Spleen (tissue), 11 donors: ENCODE results near the gene C1orf53. TPM values are rescaled to one million over a fixed set of nuclear protein-coding genes. Genes with fewer than 3 reads are reported as not detected.

Source experiments
- DNase-seq: peaks from one replicate; pipeline ENCODE4 v3.0.0-alpha.2; 2020
- H3K27ac ChIP-seq, 8 donors: fragments of 200-600 bp; sonication (generic) in 7 of 8; 1 replicate in 4 of 8; 2 replicates in 4 of 8; pipeline versions ENCODE4 v1.5.0 to v1.8.0; 2016 to 2021; ENCODE audit warnings: inconsistent platforms in 4 of 8, mild to moderate bottlenecking in 4 of 8, moderate library complexity in 1 of 8
- H3K27me3 ChIP-seq, 7 donors: fragments of 200-600 bp; sonication (generic) in 6 of 7; replicated peaks in 1 of 7; 1 replicate in 4 of 7; 2 replicates in 3 of 7; pipeline versions ENCODE4 v1.5.0 to v1.8.0; 2016 to 2021; ENCODE audit warnings: inconsistent platforms in 3 of 7, mild to moderate bottlenecking in 1 of 7
- H3K36me3 ChIP-seq, 6 donors: fragments of 200-600 bp; sonication (generic) in 5 of 6; 1 replicate in 4 of 6; 2 replicates in 2 of 6; pipeline versions ENCODE4 v1.5.0 to v1.8.0; 2016 to 2021; ENCODE audit warnings: inconsistent platforms in 2 of 6
- H3K4me1 ChIP-seq, 6 donors: fragments of 200-600 bp; sonication (generic) in 5 of 6; 1 replicate in 3 of 6; 2 replicates in 3 of 6; pipeline versions ENCODE4 v1.5.0 to v1.8.0; 2016 to 2021; ENCODE audit warnings: inconsistent platforms in 3 of 6
- H3K4me3 ChIP-seq, 8 donors: fragments of 200-600 bp; sonication (generic) in 7 of 8; 1 replicate in 4 of 8; 2 replicates in 4 of 8; pipeline versions ENCODE4 v1.5.0 to v1.8.0; 2016 to 2021; ENCODE audit warnings: inconsistent platforms in 4 of 8, mild to moderate bottlenecking in 4 of 8, moderate library complexity in 2 of 8
- H3K9me3 ChIP-seq, 8 donors: fragments of 200-600 bp; sonication (generic) in 7 of 8; 1 replicate in 4 of 8; 2 replicates in 4 of 8; pipeline versions ENCODE4 v1.5.0 to v1.8.0; 2016 to 2021; ENCODE audit warnings: inconsistent platforms in 4 of 8
- POLR2A ChIP-seq, 3 donors: fragments of 450-650 bp; IDR thresholded peaks; one replicate each; pipeline ENCODE4 v1.5.1; 2017; ENCODE audit warnings: antibody characterized with exemption in 3 of 3, mild to moderate bottlenecking in 1 of 3
- POLR2AphosphoS5 ChIP-seq, 3 donors: sonication (generic); formaldehyde crosslinking; IDR thresholded peaks; one replicate each; pipeline ENCODE4 v1.5.1; 2017; ENCODE audit warnings: antibody characterized with exemption in 3 of 3
- WGBS, 5 donors: extraction: QIAGEN DNeasy Blood & Tissue Kit in 3 of 5; methylation state at CpG; one replicate each; pipeline versions ENCODE4 v1.1.5 to v1.1.7; 2013 to 2018; 5-methylcytosine and 5-hydroxymethylcytosine counted together
- intact Hi-C: fragments of 100-400 bp; cut with DNase I; formaldehyde crosslinking; loops from one replicate; pipeline ENCODE4 v1.15.0; 2023; ENCODE audit warnings: low total_unique reads
- polyA plus RNA-seq, 3 donors: library from polyadenylated mRNA; stranded (reverse); fragments of 200-250 nt; gene quantifications; one replicate each; pipeline ENCODE4 v1.2.1, GENCODE V29; 2013
- total RNA-seq, 7 donors: library from RNA; depleted of rRNA in 3 of 7; stranded (reverse); fragments of >200 nt in 3 of 7; fragmentation: NEBNext Ultra II Directional in 4 of 7; extraction: Animal tissue kit (Norgen Biotek cat#: 25700) in 4 of 7; gene quantifications; one replicate each; pipeline versions ENCODE4 v1.1.0 to v1.2.1, GENCODE V29; 2016 to 2021
- TF ChIP-seq, protein P1 (sequence below), 11 experiments: fragments of 200-600 bp in 7 of 11; fragments of 450-650 bp in 4 of 11; sonication (generic) in 4 of 11; IDR thresholded peaks in 8 of 11; conservative IDR thresholded peaks in 3 of 11; 1 replicate in 7 of 11; 2 replicates in 4 of 11; pipeline versions ENCODE4 v1.4.0 to v1.8.0; 2016 to 2021; ENCODE audit warnings: antibody characterized with exemption in 11 of 11, inconsistent platforms in 4 of 11, mild to moderate bottlenecking in 1 of 11
- donor health status: healthy with polysubstance abuse.
- donor health status: DM: no; HTN: no; CAD: no; lungs with moderate emphysema.
- donor health status: DM: no; HTN: no; CAD: no.
- donor health status: Bipolar disorder and iron deficiency.
- donor health status: healthy.
- donor health status: DM: no; HTN: no; CAD: no.
- donor health status: DM: yes; HTN: yes; CAD: no.

C1orf53 gene
- total and polyA plus RNA-seq, 10 donors = 0.50 to 8.6 (median 3.0) TPM; not detected in 2

DNA sequence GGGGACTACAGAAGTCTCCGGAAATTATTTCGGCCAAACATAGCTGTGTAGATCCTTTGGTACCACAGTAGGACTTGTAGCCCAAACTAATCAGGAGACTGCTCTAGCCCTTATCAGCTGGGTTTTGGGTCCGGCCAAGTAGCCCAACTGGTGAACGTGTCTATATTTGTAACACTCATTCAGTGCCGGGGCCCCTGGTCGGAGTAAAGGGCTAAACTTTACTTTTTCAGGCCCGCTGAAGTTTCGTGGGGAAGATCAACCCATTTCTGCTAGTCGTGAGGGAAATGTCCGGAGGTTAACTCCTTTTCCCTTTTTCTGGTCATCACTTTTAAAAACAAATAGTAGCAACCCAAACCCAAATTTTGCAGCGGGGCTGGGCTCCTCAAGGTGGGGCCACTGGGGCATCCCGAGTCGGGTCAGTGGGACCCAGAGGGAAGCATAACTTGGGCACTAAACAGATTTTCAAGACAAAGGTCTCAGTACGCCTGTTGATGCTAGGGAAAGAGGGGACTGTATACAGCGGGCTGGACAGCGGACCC lies 16.4 kb downstream of the C1orf53 start:
- intact Hi-C loops = no loop called here
- Histone ChIP-seq H3K4me3 (peak overlapping the region in 3 of 8 donors; percentile 31 to 60 (median 34)), H3K27me3 (peaks cover 3 to 100% (median 86%) of the 10 kb centered on the region in 7 donors), H3K4me1 (peaks cover 41 to 74% (median 59%) of the 10 kb centered on the region in 6 donors), H3K9me3 (no peaks in the 10 kb centered on the region), H3K27ac (no peak overlapping the region), H3K36me3 (no peaks in the 10 kb centered on the region)
- DNase-seq = no peak
- WGBS, 5 donors = 6 to 14% (median 9%) methylated on average over 16 of the region's 16 CpGs
- TF ChIP-seq POLR2AphosphoS5 (IDR thresholded peaks at IDR 0.05) (no peak), POLR2A (IDR thresholded peaks at IDR 0.05) (no peak)
- TF ChIP-seq, protein P1, sequence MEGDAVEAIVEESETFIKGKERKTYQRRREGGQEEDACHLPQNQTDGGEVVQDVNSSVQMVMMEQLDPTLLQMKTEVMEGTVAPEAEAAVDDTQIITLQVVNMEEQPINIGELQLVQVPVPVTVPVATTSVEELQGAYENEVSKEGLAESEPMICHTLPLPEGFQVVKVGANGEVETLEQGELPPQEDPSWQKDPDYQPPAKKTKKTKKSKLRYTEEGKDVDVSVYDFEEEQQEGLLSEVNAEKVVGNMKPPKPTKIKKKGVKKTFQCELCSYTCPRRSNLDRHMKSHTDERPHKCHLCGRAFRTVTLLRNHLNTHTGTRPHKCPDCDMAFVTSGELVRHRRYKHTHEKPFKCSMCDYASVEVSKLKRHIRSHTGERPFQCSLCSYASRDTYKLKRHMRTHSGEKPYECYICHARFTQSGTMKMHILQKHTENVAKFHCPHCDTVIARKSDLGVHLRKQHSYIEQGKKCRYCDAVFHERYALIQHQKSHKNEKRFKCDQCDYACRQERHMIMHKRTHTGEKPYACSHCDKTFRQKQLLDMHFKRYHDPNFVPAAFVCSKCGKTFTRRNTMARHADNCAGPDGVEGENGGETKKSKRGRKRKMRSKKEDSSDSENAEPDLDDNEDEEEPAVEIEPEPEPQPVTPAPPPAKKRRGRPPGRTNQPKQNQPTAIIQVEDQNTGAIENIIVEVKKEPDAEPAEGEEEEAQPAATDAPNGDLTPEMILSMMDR (IDR thresholded peaks at IDR 0.05 in 8 of 11, conservative IDR thresholded peaks at IDR 0.05 in 3 of 11) = no peak

DNA sequence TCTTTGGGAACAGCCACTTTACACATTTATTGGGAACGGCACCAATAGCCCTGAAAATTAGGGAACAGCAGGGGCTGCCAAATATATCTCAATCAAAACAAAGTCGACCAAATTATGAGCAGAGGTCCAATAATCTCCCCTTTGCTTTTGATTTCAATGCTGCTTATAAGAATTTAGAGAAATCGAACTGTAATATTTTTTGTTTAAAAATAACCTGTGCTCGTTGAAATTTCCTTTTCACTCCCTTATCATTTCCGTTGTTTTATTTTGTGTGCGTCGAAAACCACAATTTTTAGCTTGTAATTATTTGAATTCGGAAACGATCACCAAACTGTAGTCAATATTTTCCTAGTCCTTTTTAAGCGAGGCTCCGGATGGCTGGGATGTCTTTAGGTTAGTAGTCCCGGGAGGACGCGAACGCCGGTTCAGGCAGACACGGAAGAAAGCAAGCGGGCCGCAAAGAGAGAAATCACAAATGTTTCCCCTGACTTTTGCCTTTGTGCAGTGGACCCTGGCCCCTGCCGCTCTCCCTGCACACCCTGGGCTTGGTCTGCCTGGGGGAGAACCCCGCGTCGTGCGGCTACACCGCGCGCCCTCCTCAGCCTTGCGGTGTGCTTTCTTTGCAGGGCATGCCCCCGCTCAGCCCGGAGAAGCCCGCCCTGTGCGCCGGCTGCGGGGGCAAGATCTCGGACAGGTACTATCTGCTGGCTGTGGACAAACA lies 17.1 kb downstream of the C1orf53 start:
- intact Hi-C loops = loop anchor here (5.0 to 10.0 kb wide), 2 partner anchors 397 to 545 kb away; no protein-coding TSS in a partner anchor
- DNase-seq = no peak
- H3K27me3 ChIP-seq = peaks cover 3 to 100% (median 79%) of the 10 kb centered on the region in 7 donors
- H3K36me3 ChIP-seq = no peaks in the 10 kb centered on the region
- TF ChIP-seq POLR2AphosphoS5 (IDR thresholded peaks at IDR 0.05) (peak in 2 of 3 donors; percentile 6 to 42), POLR2A (IDR thresholded peaks at IDR 0.05) (no peak)
- TF ChIP-seq, protein P1 (IDR thresholded peaks at IDR 0.05 in 8 of 11, conservative IDR thresholded peaks at IDR 0.05 in 3 of 11) = no peak
- H3K27ac ChIP-seq = no peak overlapping the region
- H3K4me3 ChIP-seq = peak overlapping the region in 3 of 8 donors; percentile 9 to 60 (median 12)
- H3K9me3 ChIP-seq = no peaks in the 10 kb centered on the region
- peaks cover 41 to 68% (median 56%) of the 10 kb centered on the region in 6 donors for H3K4me1 ChIP-seq
- WGBS, 5 donors = 4 to 9% (median 6%) methylated on average over 33 to 35 of the region's 35 CpGs

DNA sequence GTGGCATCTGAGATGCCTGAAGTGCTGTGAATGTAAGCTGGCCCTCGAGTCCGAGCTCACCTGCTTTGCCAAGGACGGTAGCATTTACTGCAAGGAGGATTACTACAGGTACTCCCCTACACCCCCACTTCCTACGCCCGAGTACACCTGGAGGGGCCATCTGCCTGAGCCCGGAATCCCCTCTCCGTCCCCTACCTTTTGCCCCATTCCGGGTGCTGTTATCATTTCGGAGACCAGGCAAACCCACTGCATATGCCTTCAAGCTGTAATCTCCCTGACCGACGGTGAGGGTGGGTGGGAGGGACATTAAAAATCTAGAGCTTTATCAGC lies 17.6 kb downstream of the C1orf53 start:
- TF ChIP-seq, protein P1 (IDR thresholded peaks at IDR 0.05 in 8 of 11, conservative IDR thresholded peaks at IDR 0.05 in 3 of 11) = no peak
- no peak for TF ChIP-seq POLR2AphosphoS5 (IDR thresholded peaks at IDR 0.05)
- TF ChIP-seq POLR2A (IDR thresholded peaks at IDR 0.05) = no peak
- no peaks in the 10 kb centered on the region for H3K36me3 ChIP-seq
- DNase-seq = no peak
- no peaks in the 10 kb centered on the region for H3K9me3 ChIP-seq
- 4 to 11% (median 7%) methylated on average over 11 of the region's 11 CpGs for WGBS, 5 donors
- H3K27me3 ChIP-seq = peaks cover 3 to 96% (median 74%) of the 10 kb centered on the region in 7 donors
- no peak overlapping the region for H3K27ac ChIP-seq
- peaks cover 41 to 65% (median 54%) of the 10 kb centered on the region in 6 donors for H3K4me1 ChIP-seq
- intact Hi-C loops = loop anchor here (5.0 to 10.0 kb wide), 2 partner anchors 398 to 545 kb away; no protein-coding TSS in a partner anchor
- peak overlapping the region in 2 of 8 donors; percentile 9 to 60 for H3K4me3 ChIP-seq
